ENCODE measurements around the gene SLC6A11. TPM values are rescaled to one million over a fixed set of nuclear protein-coding genes. Genes with fewer than 3 reads are reported as not detected.

The SLC6A11 gene
- total and polyA plus RNA-seq, 3 donors from 2014 or later = 2.0 to 6.9 (median 3.9) TPM

- Histone ChIP-seq H3K9me3 (no peaks in the 10 kb centered on the region), H3K4me3 (no peak overlapping the region), H3K27ac (no peak overlapping the region), H3K36me3 (ENCODE audit: low read depth, missing control alignments) (no peaks in the 10 kb centered on the region), H3K4me1 (no peaks in the 10 kb centered on the region), H3K27me3 (no peaks in the 10 kb centered on the region)
- no peak for TF ChIP-seq CTCF (IDR thresholded peaks at IDR 0.05)
- TF ChIP-seq POLR2A (IDR thresholded peaks at IDR 0.05) = no peak
- WGBS, 2 donors = 83 to 93% methylated on average over 5 of the region's 5 CpGs
- no peak for DNase-seq
- intact Hi-C loops (cut with DNase I; ENCODE audit: low total_unique reads) = no loop called here
Observed at GRCh38 chr3:10986592-10986991, 170.6 kb downstream of the SLC6A11 start.

GRCh38 chr3:10988001-10988665 lies 172.1 kb downstream of the SLC6A11 start:
- 92 to 94% methylated on average over 9 of the region's 9 CpGs for WGBS, 2 donors
- intact Hi-C loops (cut with DNase I; ENCODE audit: low total_unique reads) = no loop called here

GRCh38 chr3:10988991-10989484 lies 173.0 kb downstream of the SLC6A11 start:
- Histone ChIP-seq H3K27me3 (no peaks in the 10 kb centered on the region), H3K4me1 (peaks cover 8% of the 10 kb centered on the region), H3K36me3 (ENCODE audit: low read depth, missing control alignments) (no peaks in the 10 kb centered on the region), H3K27ac (no peak overlapping the region), H3K4me3 (no peak overlapping the region), H3K9me3 (no peaks in the 10 kb centered on the region)
- intact Hi-C loops (cut with DNase I; ENCODE audit: low total_unique reads) = no loop called here
- DNase-seq = no peak
- TF ChIP-seq CTCF (IDR thresholded peaks at IDR 0.05) (no peak), POLR2A (IDR thresholded peaks at IDR 0.05) (no peak)
- whole genome bisulfite sequencing, 2 donors = 86 to 91% methylated on average over 7 of the region's 7 CpGs

More at GRCh38 chr3:10988001-10988665, 172.1 kb downstream of the SLC6A11 start:
- DNase-seq = no peak
- Histone ChIP-seq H3K9me3 (no peaks in the 10 kb centered on the region), H3K27me3 (no peaks in the 10 kb centered on the region), H3K4me1 (peaks cover 4% of the 10 kb centered on the region), H3K27ac (no peak overlapping the region), H3K4me3 (no peak overlapping the region), H3K36me3 (ENCODE audit: low read depth, missing control alignments) (no peaks in the 10 kb centered on the region)
- TF ChIP-seq POLR2A (IDR thresholded peaks at IDR 0.05) = no peak
- TF ChIP-seq CTCF (IDR thresholded peaks at IDR 0.05) = no peak

Other genes starting within 250 kb of the SLC6A11 start
- 10 to 100 TPM; 13.9 to 14.7 TPM for gene SLC6A1, start 176.5 kb downstream of the SLC6A11 start, total RNA-seq
- 14.4 TPM for gene SLC6A1, start 176.5 kb downstream of the SLC6A11 start, polyA plus RNA-seq (ENCODE audit: insufficient read depth, low read depth, low replicate concordance)